A549 (cell line): ENCODE results near the gene CIAO2B.

ENCODE experiments used
- BCL3 ChIP-seq: fragments of >200 bp; sonication (Bioruptor Twin); formaldehyde crosslinking; IDR thresholded peaks from 3 replicates; pipeline ENCODE4 v1.6.1; 2016
- CEBPB ChIP-seq, 2 experiments: fragments of >200 bp in 1 of 2; sonication (Bioruptor Twin) in 1 of 2; formaldehyde crosslinking in 1 of 2; IDR thresholded peaks; 2 replicates each; pipeline ENCODE4 v1.6.1; 2012 to 2016
- CTCF ChIP-seq: fragments of >200 bp; sonication (Bioruptor Twin); formaldehyde crosslinking; IDR thresholded peaks from 3 replicates; pipeline ENCODE4 v1.5.1; 2016
- HDAC2 ChIP-seq: fragments of 200-600 bp; sonication (generic); IDR thresholded peaks from 2 replicates; pipeline ENCODE4 v1.6.1; 2016
- POLR2A ChIP-seq: IDR thresholded peaks from 2 replicates; pipeline ENCODE4 v1.6.1; 2012; ENCODE audit warnings: mild to moderate bottlenecking, low read length
- REST ChIP-seq: fragments of 200-600 bp; sonication (generic); IDR thresholded peaks from 2 replicates; pipeline ENCODE4 v1.6.1; 2016; ENCODE audit warnings: antibody characterized with exemption, mild to moderate bottlenecking, moderate library complexity
- RNF2 ChIP-seq: fragments of 200-600 bp; sonication (generic); IDR thresholded peaks from 2 replicates; pipeline ENCODE4 v1.6.1; 2016; ENCODE audit warnings: low read depth, mild to moderate bottlenecking, antibody characterized with exemption, moderate library complexity, borderline replicate concordance
- SREBF2 ChIP-seq: fragments of 450-650 bp; IDR thresholded peaks from 2 replicates; pipeline ENCODE4 v1.6.1; 2014; ENCODE audit warnings: mild to moderate bottlenecking, moderate library complexity

- TF ChIP-seq CTCF (no peak), BCL3 (no peak), CEBPB (IDR thresholded peaks at IDR 0.05) (no peak), RNF2 (no peak), REST (no peak; the same call in 1 of the 2 replicates), POLR2A (no peak), SREBF2 (no peak), HDAC2 (no peak)
Measured at GRCh38 chr16:66946541-66946940, 12.3 kb upstream of the CIAO2B start.
